ENCODE measurements around the gene TRAPPC3. TPM values are rescaled to one million over a fixed set of nuclear protein-coding genes. Genes with fewer than 3 reads are reported as not detected.

Gene TRAPPC3
- total and polyA plus RNA-seq, 9 donors = 32.4 to 42.1 (median 35.8) TPM

- peaks cover 38% of the 10 kb centered on the region for H3K36me3 ChIP-seq (ENCODE audit: control insufficient read depth, insufficient read depth, low read length)
- DNase-seq = no peak
- no peak overlapping the region for H3K4me3 ChIP-seq (ENCODE audit: low read length)
- H3K9me3 ChIP-seq (replicated peaks; ENCODE audit: control insufficient read depth, low read depth, low read length) = no peaks in the 10 kb centered on the region
- H3K27ac ChIP-seq (ENCODE audit: low read length) = peak overlapping the region; percentile 37
- H3K4me1 ChIP-seq (ENCODE audit: control insufficient read depth, insufficient read depth, low read length) = peaks cover 38% of the 10 kb centered on the region
- 81% methylated on average over 14 of the region's 15 CpGs for WGBS (ENCODE audit: insufficient coverage)
- no peaks in the 10 kb centered on the region for H3K27me3 ChIP-seq (ENCODE audit: control insufficient read depth, insufficient read depth, low read length)
Observed at GRCh38 chr1:36166938-36167905, 17.9 kb upstream of the TRAPPC3 start.

DNA sequence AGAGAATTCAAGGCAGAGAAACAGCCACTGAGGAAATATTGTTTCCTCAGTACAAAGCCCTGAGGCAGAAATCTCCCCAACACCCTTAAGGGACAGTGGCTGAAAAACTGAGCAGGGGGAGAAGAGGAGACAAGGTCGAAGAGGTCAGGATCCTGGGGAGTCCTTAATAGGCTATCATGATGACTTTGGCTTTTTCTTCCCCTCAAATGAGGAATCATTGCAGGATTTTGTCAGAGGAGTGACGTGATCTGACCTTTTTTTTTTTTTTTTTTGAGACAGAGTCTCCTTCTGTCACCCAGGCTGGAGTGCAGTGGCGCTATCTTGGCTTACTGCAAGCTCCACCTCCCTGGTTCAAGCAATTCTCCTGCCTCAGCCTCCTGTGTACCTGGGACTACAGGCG lies 16.9 kb upstream of the TRAPPC3 start:
- 100% methylated on average over 1 of the region's 4 CpGs for WGBS (ENCODE audit: insufficient coverage)
- no peak overlapping the region for H3K27ac ChIP-seq (ENCODE audit: low read length)

DNA sequence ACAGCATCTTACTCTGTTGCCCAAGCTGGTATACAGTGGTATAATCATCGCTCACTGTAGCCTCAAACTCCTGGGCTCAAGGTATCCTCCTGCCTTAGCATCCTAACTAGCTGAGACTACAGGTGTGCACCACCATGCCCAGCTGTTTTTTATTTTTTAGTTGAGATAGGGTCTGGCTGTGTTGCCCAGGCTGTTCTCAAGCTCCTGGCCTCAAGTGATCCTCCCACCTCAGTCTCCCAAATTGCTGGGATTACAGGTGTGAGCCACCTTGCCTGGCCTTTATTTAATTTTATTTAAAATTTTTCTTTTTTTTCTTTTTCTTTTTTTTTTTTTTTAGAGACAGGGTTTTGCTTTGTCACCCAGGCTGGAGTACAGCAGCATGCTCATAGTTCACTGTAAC lies 15.9 kb upstream of the TRAPPC3 start:
- no peak overlapping the region for H3K4me3 ChIP-seq (ENCODE audit: low read length)
- peaks cover 30% of the 10 kb centered on the region for H3K36me3 ChIP-seq (ENCODE audit: control insufficient read depth, insufficient read depth, low read length)
- H3K4me1 ChIP-seq (ENCODE audit: control insufficient read depth, insufficient read depth, low read length) = peaks cover 48% of the 10 kb centered on the region
- no peak overlapping the region for H3K27ac ChIP-seq (ENCODE audit: low read length)
- H3K27me3 ChIP-seq (ENCODE audit: control insufficient read depth, insufficient read depth, low read length) = no peaks in the 10 kb centered on the region
- WGBS (ENCODE audit: insufficient coverage) = no CpG with 5 or more reads among the region's 1 CpG
- no peaks in the 10 kb centered on the region for H3K9me3 ChIP-seq (replicated peaks; ENCODE audit: control insufficient read depth, low read depth, low read length)
- no peak for DNase-seq

More for the DNA sequence above, 16.9 kb upstream of the TRAPPC3 start:
- H3K9me3 ChIP-seq (replicated peaks; ENCODE audit: control insufficient read depth, low read depth, low read length) = no peaks in the 10 kb centered on the region
- no peak for DNase-seq
- peaks cover 35% of the 10 kb centered on the region for H3K36me3 ChIP-seq (ENCODE audit: control insufficient read depth, insufficient read depth, low read length)
- H3K27me3 ChIP-seq (ENCODE audit: control insufficient read depth, insufficient read depth, low read length) = no peaks in the 10 kb centered on the region
- H3K4me1 ChIP-seq (ENCODE audit: control insufficient read depth, insufficient read depth, low read length) = peaks cover 46% of the 10 kb centered on the region
- no peak overlapping the region for H3K4me3 ChIP-seq (ENCODE audit: low read length)

GRCh38 chr1:36164361-36164760 lies 15.1 kb upstream of the TRAPPC3 start:
- Histone ChIP-seq H3K4me1 (ENCODE audit: control insufficient read depth, insufficient read depth, low read length) (peaks cover 49% of the 10 kb centered on the region), H3K27me3 (ENCODE audit: control insufficient read depth, insufficient read depth, low read length) (no peaks in the 10 kb centered on the region), H3K9me3 (replicated peaks; ENCODE audit: control insufficient read depth, low read depth, low read length) (no peaks in the 10 kb centered on the region), H3K27ac (ENCODE audit: low read length) (no peak overlapping the region), H3K4me3 (ENCODE audit: low read length) (no peak overlapping the region), H3K36me3 (ENCODE audit: control insufficient read depth, insufficient read depth, low read length) (peaks cover 32% of the 10 kb centered on the region)
- no peak for DNase-seq
- WGBS (ENCODE audit: insufficient coverage) = 88% methylated on average over 1 of the region's 2 CpGs

- Histone ChIP-seq H3K36me3 (ENCODE audit: control insufficient read depth, insufficient read depth, low read length) (peaks cover 35% of the 10 kb centered on the region), H3K27ac (ENCODE audit: low read length) (no peak overlapping the region), H3K4me3 (ENCODE audit: low read length) (no peak overlapping the region), H3K9me3 (replicated peaks; ENCODE audit: control insufficient read depth, low read depth, low read length) (no peaks in the 10 kb centered on the region), H3K27me3 (ENCODE audit: control insufficient read depth, insufficient read depth, low read length) (no peaks in the 10 kb centered on the region), H3K4me1 (ENCODE audit: control insufficient read depth, insufficient read depth, low read length) (peaks cover 51% of the 10 kb centered on the region)
- DNase-seq = no peak
Observed at GRCh38 chr1:36163426-36163825, 14.1 kb upstream of the TRAPPC3 start.

DNA sequence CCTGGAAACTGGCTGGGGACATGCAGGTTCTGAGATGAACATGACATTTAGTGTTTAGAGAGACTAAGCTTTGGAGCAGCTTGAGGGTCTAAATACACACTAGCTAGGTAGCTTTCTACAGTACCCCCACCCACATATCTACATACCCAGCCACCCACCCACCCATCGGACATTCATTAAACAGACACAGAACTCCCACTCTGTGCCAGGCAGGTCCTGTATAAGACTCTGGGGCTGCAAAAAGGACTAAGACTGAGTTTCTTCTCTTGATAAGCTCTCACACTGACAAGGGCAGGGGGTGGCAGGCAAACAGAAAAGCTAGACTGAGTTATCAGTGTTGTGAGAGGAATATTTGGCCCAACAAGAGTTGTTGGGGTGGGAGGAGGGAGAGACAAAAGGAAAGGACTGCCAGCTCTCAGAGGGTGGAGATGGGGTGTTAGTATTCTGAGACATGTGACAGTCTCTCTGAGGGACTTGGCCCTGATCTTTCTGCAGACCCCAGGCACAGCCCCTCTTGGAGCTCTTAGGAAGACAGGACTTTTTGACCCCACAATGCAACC lies 13.5 kb upstream of the TRAPPC3 start:
- WGBS (ENCODE audit: insufficient coverage) = no CpG with 5 or more reads among the region's 1 CpG
- no peaks in the 10 kb centered on the region for H3K27me3 ChIP-seq (ENCODE audit: control insufficient read depth, insufficient read depth, low read length)
- no peak overlapping the region for H3K27ac ChIP-seq (ENCODE audit: low read length)
- H3K36me3 ChIP-seq (ENCODE audit: control insufficient read depth, insufficient read depth, low read length) = peaks cover 39% of the 10 kb centered on the region
- DNase-seq = no peak
- H3K4me3 ChIP-seq (ENCODE audit: low read length) = no peak overlapping the region
- no peaks in the 10 kb centered on the region for H3K9me3 ChIP-seq (replicated peaks; ENCODE audit: control insufficient read depth, low read depth, low read length)
- H3K4me1 ChIP-seq (ENCODE audit: control insufficient read depth, insufficient read depth, low read length) = peaks cover 55% of the 10 kb centered on the region

DNA sequence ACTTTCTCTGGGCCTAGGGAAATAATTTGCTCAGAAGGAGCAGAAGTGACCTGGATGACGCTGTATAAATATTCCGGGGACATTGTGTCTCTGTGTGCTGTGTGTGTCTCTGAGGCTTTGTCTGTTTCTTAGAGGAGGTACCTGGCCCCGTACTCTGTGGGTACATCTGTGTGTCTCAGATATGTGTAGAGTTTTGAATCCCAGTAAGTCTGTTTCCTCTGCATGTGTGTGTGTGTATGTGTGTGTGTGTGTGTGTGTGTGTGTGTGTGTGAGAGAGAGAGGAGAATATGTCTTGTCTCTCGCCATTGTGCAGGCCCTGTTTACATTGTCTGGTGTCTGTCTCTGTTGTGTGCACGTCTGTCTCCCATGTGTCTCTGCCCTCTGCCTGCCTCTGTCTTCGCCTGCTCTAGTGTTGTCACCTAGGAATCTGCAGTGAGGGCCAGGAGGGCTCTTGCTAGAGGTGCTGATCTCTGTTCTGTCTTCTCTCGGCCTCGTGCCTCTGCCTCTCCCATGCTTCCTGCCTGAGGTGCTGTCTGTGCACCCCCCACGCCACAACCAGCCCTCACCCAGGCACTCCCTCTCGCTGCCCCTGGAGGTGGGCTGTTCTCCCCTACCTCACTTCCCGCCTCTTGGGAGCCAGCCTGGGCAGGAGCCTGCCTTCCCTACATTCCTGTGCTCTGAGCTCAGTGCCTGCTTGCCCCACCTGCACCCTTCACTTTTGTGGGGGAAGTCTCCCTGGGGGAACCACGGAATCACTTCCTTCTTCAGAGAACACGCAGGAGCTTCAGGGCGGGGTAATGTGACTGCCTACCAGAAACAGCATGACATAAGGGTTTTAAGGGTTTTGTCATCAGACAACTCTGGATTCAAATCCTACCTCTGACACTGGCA lies 12.6 kb upstream of the TRAPPC3 start:
- H3K36me3 ChIP-seq (ENCODE audit: control insufficient read depth, insufficient read depth, low read length) = peaks cover 36% of the 10 kb centered on the region
- WGBS (ENCODE audit: insufficient coverage) = 21% methylated on average over 10 of the region's 14 CpGs
- no peaks in the 10 kb centered on the region for H3K27me3 ChIP-seq (ENCODE audit: control insufficient read depth, insufficient read depth, low read length)
- H3K4me1 ChIP-seq (ENCODE audit: control insufficient read depth, insufficient read depth, low read length) = peaks cover 52% of the 10 kb centered on the region
- DNase-seq = peak; percentile 50
- no peaks in the 10 kb centered on the region for H3K9me3 ChIP-seq (replicated peaks; ENCODE audit: control insufficient read depth, low read depth, low read length)
- peak overlapping the region; percentile 91 for H3K27ac ChIP-seq (ENCODE audit: low read length)
- peak overlapping the region; percentile 45 for H3K4me3 ChIP-seq (ENCODE audit: low read length)

GRCh38 chr1:36160949-36161485 lies 11.7 kb upstream of the TRAPPC3 start:
- DNase-seq = peak; percentile 73
- H3K36me3 ChIP-seq (ENCODE audit: control insufficient read depth, insufficient read depth, low read length) = peaks cover 36% of the 10 kb centered on the region
- peaks cover 48% of the 10 kb centered on the region for H3K4me1 ChIP-seq (ENCODE audit: control insufficient read depth, insufficient read depth, low read length)
- 0% methylated on average over 8 of the region's 12 CpGs for WGBS (ENCODE audit: insufficient coverage)
- H3K4me3 ChIP-seq (ENCODE audit: low read length) = peak overlapping the region; percentile 45
- no peaks in the 10 kb centered on the region for H3K27me3 ChIP-seq (ENCODE audit: control insufficient read depth, insufficient read depth, low read length)
- no peaks in the 10 kb centered on the region for H3K9me3 ChIP-seq (replicated peaks; ENCODE audit: control insufficient read depth, low read depth, low read length)
- peak overlapping the region; percentile 91 for H3K27ac ChIP-seq (ENCODE audit: low read length)

DNA sequence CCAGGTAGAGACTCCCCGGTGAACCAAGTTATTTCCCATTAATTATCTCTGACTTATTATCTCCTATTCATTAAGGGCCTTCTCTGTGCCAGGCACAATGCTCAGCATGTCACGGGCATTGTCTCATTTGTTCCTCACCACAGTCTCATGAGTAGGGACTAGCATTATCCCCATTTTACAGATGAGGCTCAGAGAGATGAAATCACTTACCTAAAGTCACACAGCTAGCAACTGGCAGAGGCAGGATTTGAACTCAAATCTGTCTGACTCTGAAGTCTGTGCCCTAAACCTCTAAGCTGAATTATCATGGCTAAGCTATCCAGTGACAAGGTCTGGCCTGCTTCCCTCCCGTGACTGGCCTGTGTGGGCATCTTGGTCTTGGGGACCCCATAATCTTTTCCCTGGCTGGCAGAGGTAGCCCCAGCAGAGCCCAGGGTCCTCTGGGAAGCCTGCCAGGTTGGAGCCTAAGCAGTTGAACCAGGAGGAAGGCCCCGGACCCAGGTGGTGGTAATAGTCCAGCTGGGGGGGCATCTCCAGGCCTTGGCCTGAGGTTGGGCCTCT lies 11.2 kb upstream of the TRAPPC3 start:
- Histone ChIP-seq H3K9me3 (replicated peaks; ENCODE audit: control insufficient read depth, low read depth, low read length) (no peaks in the 10 kb centered on the region), H3K36me3 (ENCODE audit: control insufficient read depth, insufficient read depth, low read length) (peaks cover 36% of the 10 kb centered on the region), H3K27me3 (ENCODE audit: control insufficient read depth, insufficient read depth, low read length) (no peaks in the 10 kb centered on the region), H3K4me3 (ENCODE audit: low read length) (peak overlapping the region; percentile 45), H3K27ac (ENCODE audit: low read length) (peak overlapping the region; percentile 91), H3K4me1 (ENCODE audit: control insufficient read depth, insufficient read depth, low read length) (peaks cover 48% of the 10 kb centered on the region)
- no peak for DNase-seq
- 56% methylated on average over 3 of the region's 4 CpGs for WGBS (ENCODE audit: insufficient coverage)

Data from muscle of leg (tissue), 11 donors.